Stimulated activated CD4-positive, alpha-beta T cell treated with anti-CD3 and anti-CD28 coated beads, Interleukin-15, amount 100 ng/mL, for 48 hours (primary cell): Measurements from ENCODE around the gene OS9.
A peak's percentile ranks its signal among the peaks of the same experiment; 100 is the strongest.

ENCODE experiments used
- DNase-seq, 2 donors: peaks; one replicate each; pipeline ENCODE4 v3.0.0-alpha.2; 2020; ENCODE audit warnings: low read depth in 2 of 2

OS9 gene

GRCh38 chr12:57736741-57737466 is 43.0 kb downstream of the OS9 start:
- no peak for DNase-seq

- no peak for DNase-seq
These were observed 43.8 kb downstream of the OS9 start for GRCh38 chr12:57737467-57738460.

- no peak for DNase-seq
These were observed 44.8 kb downstream of the OS9 start, which contains the start of gene AGAP2 for GRCh38 chr12:57738661-57739237. Gene AGAP2, minus strand, starts transcription at chr12:57738742. Its CDS starts 496 bp downstream, at chr12:57738246.

- DNase-seq: no peak
These were observed 45.5 kb downstream of the OS9 start for GRCh38 chr12:57739387-57739786.

- no peak for DNase-seq
These were observed 46.1 kb downstream of the OS9 start for GRCh38 chr12:57739914-57740538.

GRCh38 chr12:57740656-57741412 is 46.9 kb downstream of the OS9 start:
- peak; percentile 47 to 66 for DNase-seq

- DNase-seq: no peak
These were observed 47.5 kb downstream of the OS9 start for GRCh38 chr12:57741413-57741789.

GRCh38 chr12:57741844-57742738 is 48.2 kb downstream of the OS9 start:
- DNase-seq: peak; percentile 69 to 77

- DNase-seq: no peak
These were observed 49.8 kb downstream of the OS9 start for GRCh38 chr12:57743769-57744168.

GRCh38 chr12:57744194-57744776 is 50.4 kb downstream of the OS9 start:
- peak; percentile 69 to 76 for DNase-seq

GRCh38 chr12:57744777-57745484 is 51.0 kb downstream of the OS9 start, which contains the start of gene TSPAN31:
Gene TSPAN31, plus strand, starts transcription at chr12:57745039. Its CDS starts 116 bp downstream, at chr12:57745155.
- peak; percentile 93 for DNase-seq

- no peak for DNase-seq
These were observed 51.6 kb downstream of the OS9 start for GRCh38 chr12:57745485-57745881.

- no peak for DNase-seq
These were observed 52.1 kb downstream of the OS9 start for GRCh38 chr12:57746025-57746424.

- no peak for DNase-seq
These were observed 55.1 kb downstream of the OS9 start for GRCh38 chr12:57749061-57749460.

GRCh38 chr12:57750561-57751431 is 56.9 kb downstream of the OS9 start:
- DNase-seq: no peak

GRCh38 chr12:57751432-57751787 is 57.5 kb downstream of the OS9 start:
- no peak for DNase-seq

GRCh38 chr12:57751788-57752667 is 58.1 kb downstream of the OS9 start, which contains the start of gene CDK4:
Gene CDK4, minus strand, starts transcription at chr12:57752310. Its CDS starts 593 bp downstream, at chr12:57751717.
- peak; percentile 98 to 99 for DNase-seq
